ENCODE measurements around the gene KLHL6. TPM values are rescaled to one million over a fixed set of nuclear protein-coding genes. Genes with fewer than 3 reads are reported as not detected.
"Not testable (repeated sequence)": the region's sequence is repeated elsewhere in the genome, so short reads cannot be mapped to it uniquely, and the experiment has no call there.

KLHL6 gene
- total RNA-seq, 4 donors from 2014 or later, result 0.10 to 1.4 (median 0.39) TPM

DNA sequence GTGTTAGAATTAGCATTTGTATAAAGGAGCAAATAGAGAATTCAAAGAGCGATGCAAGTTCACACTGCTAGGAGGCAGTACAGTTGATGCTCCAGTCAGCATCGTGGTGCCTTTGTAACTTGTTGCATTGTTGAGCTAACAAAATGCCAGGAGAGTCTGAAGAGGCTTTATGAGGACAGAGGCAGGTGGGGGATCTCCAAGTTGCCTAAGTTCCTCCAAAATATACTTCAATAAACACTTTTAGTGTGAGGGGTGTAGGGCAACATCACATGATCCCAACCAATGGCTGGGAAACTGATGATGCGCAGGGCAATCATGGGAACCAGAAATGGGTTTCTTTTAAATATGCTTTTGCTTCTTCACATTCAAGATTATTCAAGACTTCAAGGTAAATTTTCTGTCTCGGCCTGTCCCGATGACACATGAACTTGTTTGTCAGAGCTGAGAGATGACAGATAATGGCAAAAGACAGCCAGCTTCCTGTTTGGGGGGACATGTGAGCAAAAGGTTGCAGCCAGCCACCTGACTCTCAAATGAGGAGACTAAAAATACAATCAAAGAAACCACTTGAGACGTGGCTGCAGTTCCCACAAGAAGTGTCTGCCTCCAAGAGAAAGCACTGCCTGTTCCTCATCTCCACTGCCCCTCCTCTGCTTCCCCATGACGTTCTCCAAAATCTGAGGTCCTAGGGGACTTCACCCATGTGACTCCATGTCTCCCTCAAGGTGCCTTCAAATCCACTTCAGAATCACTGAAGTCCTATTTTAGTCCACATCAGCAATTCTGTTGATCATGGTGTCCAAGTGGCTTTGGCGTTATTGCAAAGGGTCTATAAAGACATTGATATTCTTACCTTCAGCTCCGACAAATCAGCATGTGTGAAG lies 39.3 kb downstream of the KLHL6 start:
- DNase-seq (ENCODE audit: low spot score in 2 of 2), result no peak
- 80% methylated on average over 9 of the region's 9 CpGs for WGBS
- TF ChIP-seq EP300 (IDR thresholded peaks at IDR 0.05) (no peak), POLR2AphosphoS5 (IDR thresholded peaks at IDR 0.05) (no peak), POLR2A (IDR thresholded peaks at IDR 0.05) (no peak)
- TF ChIP-seq, protein P1, sequence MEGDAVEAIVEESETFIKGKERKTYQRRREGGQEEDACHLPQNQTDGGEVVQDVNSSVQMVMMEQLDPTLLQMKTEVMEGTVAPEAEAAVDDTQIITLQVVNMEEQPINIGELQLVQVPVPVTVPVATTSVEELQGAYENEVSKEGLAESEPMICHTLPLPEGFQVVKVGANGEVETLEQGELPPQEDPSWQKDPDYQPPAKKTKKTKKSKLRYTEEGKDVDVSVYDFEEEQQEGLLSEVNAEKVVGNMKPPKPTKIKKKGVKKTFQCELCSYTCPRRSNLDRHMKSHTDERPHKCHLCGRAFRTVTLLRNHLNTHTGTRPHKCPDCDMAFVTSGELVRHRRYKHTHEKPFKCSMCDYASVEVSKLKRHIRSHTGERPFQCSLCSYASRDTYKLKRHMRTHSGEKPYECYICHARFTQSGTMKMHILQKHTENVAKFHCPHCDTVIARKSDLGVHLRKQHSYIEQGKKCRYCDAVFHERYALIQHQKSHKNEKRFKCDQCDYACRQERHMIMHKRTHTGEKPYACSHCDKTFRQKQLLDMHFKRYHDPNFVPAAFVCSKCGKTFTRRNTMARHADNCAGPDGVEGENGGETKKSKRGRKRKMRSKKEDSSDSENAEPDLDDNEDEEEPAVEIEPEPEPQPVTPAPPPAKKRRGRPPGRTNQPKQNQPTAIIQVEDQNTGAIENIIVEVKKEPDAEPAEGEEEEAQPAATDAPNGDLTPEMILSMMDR (IDR thresholded peaks at IDR 0.05), result no peak

DNA sequence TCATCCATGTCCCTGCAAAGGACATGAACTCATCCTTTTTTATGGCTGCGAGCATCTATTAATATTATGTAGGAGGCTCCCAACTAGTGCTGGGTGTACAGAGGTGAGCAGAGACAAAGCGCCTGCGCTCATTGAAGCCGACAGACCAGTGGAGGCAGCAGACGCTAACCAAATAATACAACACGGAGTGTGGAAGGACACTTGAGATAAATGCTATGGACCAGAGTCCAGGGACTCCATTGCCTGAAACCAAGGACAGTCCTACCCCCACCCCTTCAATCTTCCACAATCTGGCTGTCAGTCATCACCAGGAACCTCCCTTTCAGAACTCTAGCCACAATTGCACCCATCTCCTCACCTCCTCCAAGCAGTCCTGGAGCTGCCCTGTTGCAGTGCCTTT lies 41.5 kb downstream of the KLHL6 start:
- no peaks in the 10 kb centered on the region for H3K9me3 ChIP-seq
- H3K36me3 ChIP-seq, result no peaks in the 10 kb centered on the region
- 89% methylated on average over 6 of the region's 6 CpGs for WGBS
- no peaks in the 10 kb centered on the region for H3K27me3 ChIP-seq
- H3K4me3 ChIP-seq, result no peak overlapping the region
- TF ChIP-seq EP300 (IDR thresholded peaks at IDR 0.05) (no peak), POLR2A (IDR thresholded peaks at IDR 0.05) (no peak), POLR2AphosphoS5 (IDR thresholded peaks at IDR 0.05) (no peak)
- TF ChIP-seq, protein P1 (IDR thresholded peaks at IDR 0.05), result no peak
- no peak overlapping the region for H3K27ac ChIP-seq
- no peaks in the 10 kb centered on the region for H3K4me1 ChIP-seq
- no peak for DNase-seq (ENCODE audit: low spot score in 2 of 2)

More for the DNA sequence above, 39.3 kb downstream of the KLHL6 start:
- Histone ChIP-seq H3K9me3 (no peaks in the 10 kb centered on the region), H3K4me3 (no peak overlapping the region), H3K4me1 (no peaks in the 10 kb centered on the region), H3K27ac (no peak overlapping the region), H3K36me3 (no peaks in the 10 kb centered on the region), H3K27me3 (no peaks in the 10 kb centered on the region)

DNA sequence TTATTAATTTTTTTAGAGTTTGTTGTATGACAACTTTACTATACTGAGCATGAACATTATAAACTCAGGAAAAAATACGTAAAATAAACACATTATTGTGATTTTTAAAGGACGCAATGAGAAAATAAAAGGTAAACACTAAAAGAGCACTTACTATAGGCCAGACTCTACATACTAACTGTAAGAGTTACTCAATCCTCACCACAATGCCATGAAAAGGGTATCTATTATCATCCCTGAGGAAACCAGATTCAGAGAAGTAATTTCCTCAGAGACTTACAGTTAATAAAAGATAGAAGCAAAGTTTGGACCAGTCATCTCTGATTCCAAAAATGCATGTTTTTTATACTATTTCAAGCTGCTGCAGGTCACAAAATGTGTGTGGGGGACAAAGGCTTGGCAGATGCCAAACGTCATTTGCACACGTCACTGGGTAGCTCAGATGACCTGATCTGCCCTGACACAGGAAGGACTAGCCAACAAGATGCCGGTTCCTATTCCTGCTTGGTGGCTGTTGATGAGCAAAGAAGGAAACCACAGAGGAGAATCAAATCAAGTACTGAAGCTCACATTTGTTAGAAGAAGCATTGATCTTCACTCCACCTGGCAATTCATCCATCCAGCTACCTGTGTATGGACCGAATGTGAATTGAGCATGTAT lies 42.3 kb downstream of the KLHL6 start:
- WGBS, result 77% methylated on average over 6 of the region's 6 CpGs
- H3K27ac ChIP-seq, result no peak overlapping the region

DNA sequence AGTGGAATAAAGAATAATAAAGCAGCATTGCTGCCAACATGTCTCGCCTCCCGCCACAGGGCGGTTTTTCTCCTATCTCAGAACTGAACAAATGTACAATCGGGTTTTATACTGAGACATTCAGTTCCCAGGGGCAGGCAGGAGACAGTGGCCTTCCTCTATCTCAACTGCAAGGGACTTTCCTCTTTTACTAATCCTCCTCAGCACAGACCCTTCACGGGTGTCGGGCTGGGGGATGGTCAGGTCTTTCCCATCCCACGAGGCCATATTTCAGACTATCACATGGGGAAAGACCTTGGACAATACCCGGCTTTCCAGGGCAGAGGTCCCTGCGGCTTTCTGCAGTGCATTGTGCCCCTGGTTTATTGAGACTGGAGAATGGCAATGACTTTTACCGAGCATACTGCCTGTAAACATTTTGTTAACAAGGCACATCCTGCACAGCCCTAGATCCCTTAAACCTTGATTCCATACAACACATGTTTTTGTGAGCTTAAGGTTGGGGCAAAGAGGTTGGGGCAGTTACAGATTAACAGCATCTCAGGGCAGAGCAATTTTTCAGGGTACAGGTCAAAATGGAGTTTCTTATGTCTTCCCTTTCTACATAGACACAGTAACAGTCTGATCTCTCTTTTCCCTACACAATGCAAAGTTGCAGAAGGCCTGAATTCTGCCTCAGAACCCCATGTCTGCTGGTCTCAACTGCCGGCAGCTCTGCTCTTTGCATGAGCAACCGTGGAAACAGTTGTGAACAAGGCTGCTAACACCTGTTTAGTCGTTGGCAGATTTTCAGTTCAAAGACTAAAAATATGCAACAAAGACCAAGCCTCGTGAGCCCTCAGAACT lies 44.0 kb downstream of the KLHL6 start:
- 72% methylated on average over 14 of the region's 14 CpGs for WGBS
- H3K9me3 ChIP-seq; H3K4me1 ChIP-seq; H3K27me3 ChIP-seq; H3K4me3 ChIP-seq; DNase-seq (ENCODE audit: low spot score in 2 of 2); H3K36me3 ChIP-seq; H3K27ac ChIP-seq: not testable (repeated sequence)

More for the DNA sequence above, 42.3 kb downstream of the KLHL6 start:
- Histone ChIP-seq H3K27me3 (no peaks in the 10 kb centered on the region), H3K36me3 (no peaks in the 10 kb centered on the region), H3K4me3 (no peak overlapping the region), H3K4me1 (no peaks in the 10 kb centered on the region), H3K9me3 (no peaks in the 10 kb centered on the region)
- no peak for DNase-seq (ENCODE audit: low spot score in 2 of 2)
- TF ChIP-seq POLR2AphosphoS5 (IDR thresholded peaks at IDR 0.05) (no peak), POLR2A (IDR thresholded peaks at IDR 0.05) (no peak), EP300 (IDR thresholded peaks at IDR 0.05) (no peak)
- TF ChIP-seq, protein P1 (IDR thresholded peaks at IDR 0.05), result no peak

- no peaks in the 10 kb centered on the region for H3K27me3 ChIP-seq
- H3K9me3 ChIP-seq, result no peaks in the 10 kb centered on the region
- no peak overlapping the region for H3K4me3 ChIP-seq
- DNase-seq (ENCODE audit: low spot score in 2 of 2), result no peak
- TF ChIP-seq POLR2A (IDR thresholded peaks at IDR 0.05), result no peak
- TF ChIP-seq EP300 (IDR thresholded peaks at IDR 0.05), result no peak
- TF ChIP-seq, protein P1 (IDR thresholded peaks at IDR 0.05), result no peak
- TF ChIP-seq POLR2AphosphoS5 (IDR thresholded peaks at IDR 0.05), result no peak
- WGBS, result 63% methylated on average over 2 of the region's 2 CpGs
- H3K4me1 ChIP-seq, result no peaks in the 10 kb centered on the region
- H3K36me3 ChIP-seq, result no peaks in the 10 kb centered on the region
- no peak overlapping the region for H3K27ac ChIP-seq
These were observed 46.7 kb downstream of the KLHL6 start for GRCh38 chr3:183508821-183509220.

Measured in suprapubic skin (tissue), 4 donors.